Ovary (tissue), 3 donors: ENCODE data around the gene RAB6A.

Experiments
- CTCF ChIP-seq, 3 donors: fragments of 450-650 bp in 2 of 3; fragments of 200-600 bp in 1 of 3; IDR thresholded peaks; one replicate each; pipeline versions ENCODE4 v1.5.1 to v1.8.0; 2016 to 2022; ENCODE audit warnings: antibody characterized with exemption in 3 of 3, mild to moderate bottlenecking in 1 of 3
- EP300 ChIP-seq: sonication (generic); formaldehyde crosslinking; IDR thresholded peaks from one replicate; pipeline ENCODE4 v1.6.1; 2017; ENCODE audit warnings: antibody characterized with exemption
- POLR2A ChIP-seq: fragments of 450-650 bp; IDR thresholded peaks from one replicate; pipeline ENCODE4 v1.6.1; 2017; ENCODE audit warnings: antibody characterized with exemption, mild to moderate bottlenecking, moderate library complexity
- donor health status: DM: no; HTN: no; CAD: no.

GRCh38 chr11:73667891-73668290 lies 93.0 kb downstream of the RAB6A start:
- TF ChIP-seq CTCF (IDR thresholded peaks at IDR 0.05) (no peak), POLR2A (no peak), EP300 (no peak)
